Limb (tissue), 2 donors: ENCODE data around the gene ZNF343.
"Not testable (repeated sequence)": the region's sequence is repeated elsewhere in the genome, so short reads cannot be mapped to it uniquely, and the experiment has no call there.

ENCODE experiments used
- DNase-seq, 2 donors: peaks; one replicate each; pipeline ENCODE4 v3.0.0-alpha.2; 2016; ENCODE audit errors: extremely low spot score in 2 of 2

ZNF343 gene

DNA sequence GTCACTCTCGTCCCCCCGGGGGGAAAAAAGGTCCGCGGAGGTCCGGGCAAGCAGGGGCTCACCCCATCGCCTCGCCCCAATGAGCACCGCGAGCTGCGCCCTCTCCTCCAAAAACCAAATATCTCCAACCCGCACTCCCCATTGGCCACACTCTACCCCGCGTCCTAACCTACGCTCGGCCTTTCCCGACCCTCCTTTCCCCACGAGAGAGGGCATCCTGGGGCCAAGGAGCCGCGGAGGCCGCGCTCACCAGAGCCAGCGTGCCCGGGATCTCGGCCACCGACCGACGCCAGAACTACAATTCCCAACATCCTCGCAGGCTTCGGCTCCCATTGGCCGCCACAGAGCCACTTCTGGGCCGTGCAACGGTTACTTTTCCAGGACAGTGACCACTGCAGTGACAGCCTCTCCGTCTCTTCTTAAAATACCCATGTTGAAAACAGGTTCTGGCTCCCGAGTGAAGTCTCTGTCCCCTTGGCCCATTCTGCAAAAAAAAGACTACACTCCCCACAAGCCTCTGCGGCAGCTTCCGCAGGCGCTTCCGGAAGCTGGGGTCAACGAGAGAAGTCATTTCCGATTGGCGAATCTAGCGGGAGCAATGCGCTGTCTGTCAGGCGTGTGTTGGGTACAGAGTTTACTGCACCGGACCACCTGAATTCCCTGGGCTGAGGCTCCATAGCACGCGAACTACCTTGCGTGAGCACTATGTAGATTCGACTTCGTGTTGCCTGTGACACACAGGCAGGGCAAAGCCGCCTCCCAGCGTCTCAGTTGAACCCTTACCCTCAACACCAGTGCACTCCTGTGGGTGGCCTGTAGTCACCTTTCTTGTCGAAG, at the start of gene ZNF343:
TSS of gene ZNF343 (minus strand) at position 285 of the 837 bp plus-strand sequence. CDS start 15,020 bp downstream, outside the sequence.
- DNase-seq: peak; percentile 85 to 87

- no peak for DNase-seq
Observed at GRCh38 chr20:2557873-2558580, 49.3 kb upstream of the ZNF343 start.

- DNase-seq: no peak
Observed at GRCh38 chr20:2545594-2545993, 36.9 kb upstream of the ZNF343 start.

DNA sequence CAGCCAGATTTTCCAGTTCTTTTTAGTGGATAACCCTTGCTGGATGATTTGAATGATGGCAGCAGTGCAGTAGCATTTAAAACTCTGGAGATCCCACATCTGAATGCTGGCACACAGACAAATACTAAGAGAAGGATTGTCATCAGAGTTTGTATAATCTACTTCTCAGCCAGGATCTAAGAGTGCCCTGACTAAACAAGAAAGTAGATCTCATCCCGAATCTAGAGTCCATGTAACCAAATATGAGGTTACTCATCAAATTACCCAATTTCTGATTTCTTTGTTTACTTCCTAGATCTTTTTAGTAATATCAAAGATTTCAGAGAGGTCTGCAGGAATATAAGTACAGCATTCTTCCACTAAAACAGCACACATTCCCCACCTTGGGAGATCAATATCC, 35.5 kb upstream of the ZNF343 start:
- DNase-seq: no peak

DNA sequence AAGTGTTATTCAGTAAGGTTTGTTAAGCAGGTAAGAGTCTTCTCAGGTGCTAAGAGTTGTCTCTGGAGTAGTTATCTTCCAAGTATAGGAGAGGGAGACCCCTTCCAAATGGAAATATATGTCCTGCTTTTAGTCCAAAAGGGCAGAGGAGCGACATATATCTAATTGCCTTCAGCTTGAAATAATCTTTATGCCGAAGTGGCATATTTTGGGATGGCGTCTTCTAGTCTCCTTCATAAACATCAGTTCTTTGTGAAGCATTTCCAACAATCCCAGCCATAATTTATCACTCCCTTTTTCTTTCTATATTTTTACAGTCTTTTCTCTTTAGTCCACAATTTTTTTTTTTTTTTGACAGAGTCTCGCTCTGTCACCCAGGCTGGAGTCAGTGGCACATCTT, 33.6 kb upstream of the ZNF343 start:
- DNase-seq: no peak

- no peak for DNase-seq
Observed at GRCh38 chr20:2541940-2542339, 33.2 kb upstream of the ZNF343 start.

GRCh38 chr20:2538931-2539720, 30.4 kb upstream of the ZNF343 start:
- no peak for DNase-seq

DNA sequence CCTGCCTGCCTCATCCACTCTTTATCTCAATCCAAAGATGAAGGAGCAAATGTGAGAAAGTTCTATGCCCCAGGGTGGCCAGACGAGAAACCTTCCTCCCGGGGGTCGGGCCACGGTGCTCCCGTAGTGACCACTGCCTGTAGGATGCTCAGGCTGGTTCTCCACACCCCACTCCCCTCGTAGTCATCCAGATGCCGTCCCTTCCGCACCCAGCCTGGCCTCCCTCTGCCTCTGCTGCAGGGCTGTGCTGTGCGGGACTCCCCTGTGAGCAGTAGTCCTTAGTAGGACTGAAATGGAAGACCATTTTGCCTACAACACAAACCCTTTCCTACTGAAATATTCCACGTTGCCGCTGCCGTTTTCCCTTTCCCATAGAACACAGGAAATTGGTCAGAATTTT, 29.6 kb upstream of the ZNF343 start:
- no peak for DNase-seq

DNA sequence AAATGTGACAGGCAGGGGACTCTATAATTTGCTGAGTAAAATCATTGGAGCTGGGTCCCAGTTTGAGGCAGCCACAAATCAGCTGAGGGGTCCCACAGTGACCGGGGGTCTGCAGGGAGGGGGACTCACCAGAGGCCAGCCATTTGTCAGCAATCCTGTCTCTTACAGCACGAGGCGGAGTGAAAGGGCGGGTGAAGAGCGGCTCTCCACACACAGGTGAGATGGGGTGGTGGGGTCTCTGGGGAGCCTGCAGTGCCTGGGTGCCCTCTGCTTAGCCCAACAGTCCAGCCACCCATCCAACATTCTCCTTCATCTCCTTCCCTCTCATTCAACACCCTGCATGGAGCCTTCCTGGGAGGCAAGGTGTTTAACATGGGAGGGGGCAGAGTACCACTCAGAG, 28.4 kb upstream of the ZNF343 start:
- DNase-seq: no peak

DNA sequence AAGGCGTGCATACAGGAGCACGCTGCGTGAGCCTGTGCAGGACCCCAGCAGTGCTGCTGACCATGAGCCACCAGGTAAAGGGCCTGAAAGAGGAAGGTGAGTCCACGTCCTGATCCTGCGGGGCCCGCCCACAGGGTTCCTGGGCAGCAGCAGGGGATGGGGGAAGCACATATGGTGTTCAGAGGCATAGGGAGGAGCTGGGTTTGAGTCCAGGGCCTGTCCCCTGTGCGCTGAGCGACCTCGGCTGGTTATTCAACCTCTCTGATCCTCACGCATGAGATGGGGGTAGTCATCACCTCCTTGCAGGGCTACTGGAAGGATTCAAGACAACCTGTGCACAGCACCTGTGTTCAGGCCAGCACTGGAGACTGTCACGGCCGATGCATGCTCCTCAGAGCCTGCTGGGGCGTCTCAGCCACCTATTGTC, 27.9 kb upstream of the ZNF343 start, which contains the start of gene TMC2:
TSS of gene TMC2 (plus strand) at position 14 of the 427 bp plus-strand sequence. CDS start at position 63, 49 bp downstream.
- DNase-seq: no peak

GRCh38 chr20:2535711-2536559, 27.2 kb upstream of the ZNF343 start:
- DNase-seq: no peak

DNA sequence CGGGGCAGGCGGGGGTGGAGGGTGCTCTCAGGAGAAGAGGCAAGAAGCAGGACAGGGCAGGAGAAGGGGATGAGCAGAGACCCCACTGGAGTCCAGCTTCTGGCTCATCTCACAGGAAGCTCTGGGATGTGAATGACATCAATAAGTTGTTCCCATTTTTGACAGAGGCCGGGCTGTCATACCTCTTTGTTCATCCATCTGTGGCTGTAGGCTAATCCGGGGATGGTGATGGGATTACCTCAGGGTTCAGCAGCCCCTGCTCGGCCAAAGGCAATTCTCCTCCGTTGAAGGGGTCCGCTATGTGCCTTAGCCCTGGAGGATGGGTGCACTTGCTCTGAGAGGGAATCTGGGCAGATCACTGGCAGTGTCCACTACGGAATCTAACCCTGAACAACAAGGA, 24.4 kb upstream of the ZNF343 start:
- DNase-seq: no peak

DNA sequence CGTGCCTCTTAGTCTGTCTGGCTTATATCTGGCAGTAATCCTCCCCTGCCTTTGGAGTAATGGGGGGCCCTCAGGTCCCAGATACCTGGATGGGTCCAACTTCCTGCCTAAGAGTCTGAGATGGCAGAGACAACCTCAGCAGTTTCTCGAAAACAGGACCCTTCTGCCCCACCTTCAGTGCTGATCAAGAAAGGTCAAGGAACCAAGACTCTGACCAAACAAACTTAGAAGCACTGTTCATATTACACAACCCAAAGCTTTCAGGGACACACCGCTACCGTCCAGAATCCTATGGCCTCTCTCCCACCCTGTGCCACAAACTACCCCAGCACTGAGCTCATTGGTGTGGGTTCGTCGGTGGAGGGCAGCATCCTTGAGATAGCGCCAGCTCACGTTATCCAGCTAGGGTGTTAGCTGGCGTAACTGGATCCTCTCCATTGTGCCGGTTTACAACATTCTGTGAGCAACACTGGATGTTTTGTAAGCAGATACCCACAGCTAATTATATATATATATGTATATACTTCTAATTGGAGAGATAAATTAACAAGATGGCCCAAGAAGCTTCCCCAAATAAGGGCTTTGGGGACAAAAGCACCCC, 20.1 kb upstream of the ZNF343 start:
- no peak for DNase-seq

- DNase-seq: no peak
Observed at GRCh38 chr20:2527762-2528161, 19.0 kb upstream of the ZNF343 start.

GRCh38 chr20:2526218-2526583, 17.5 kb upstream of the ZNF343 start:
- DNase-seq: not testable (repeated sequence)

GRCh38 chr20:2524709-2525506, 16.2 kb upstream of the ZNF343 start:
- DNase-seq: peak in 1 of 2 donors; percentile 49

- peak; percentile 87 to 95 for DNase-seq
Observed at GRCh38 chr20:2523919-2524708, 15.4 kb upstream of the ZNF343 start.

DNA sequence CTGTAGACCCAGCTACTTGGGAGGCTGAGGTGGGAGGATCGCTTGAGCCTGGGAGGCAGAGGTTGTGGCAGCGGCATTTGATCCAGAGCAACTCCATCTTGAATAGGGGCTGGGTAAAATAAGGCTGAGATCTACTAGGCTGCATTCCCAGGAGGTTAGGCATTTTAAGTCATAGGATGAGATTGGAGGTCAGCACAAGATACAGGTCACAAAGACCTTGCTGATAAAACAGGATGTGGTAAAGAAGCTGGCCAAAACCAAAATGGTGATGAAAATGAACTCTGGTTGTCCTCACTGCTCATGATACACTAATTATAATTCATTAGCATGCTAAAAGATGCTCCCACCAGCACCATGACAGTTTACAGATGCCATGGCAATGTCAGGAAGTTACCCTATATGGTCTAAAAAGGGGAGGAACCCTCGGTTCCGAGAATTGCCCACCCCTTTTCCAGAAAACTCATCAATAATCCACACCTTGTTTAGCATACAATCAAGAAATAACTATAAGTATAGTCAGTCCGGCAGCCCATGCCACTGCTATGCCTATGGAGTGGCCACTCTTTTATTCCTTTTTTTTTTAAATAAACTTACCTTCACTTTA, 14.2 kb upstream of the ZNF343 start:
- not testable (repeated sequence) for DNase-seq
